ENCODE results near the gene SLC39A11.

- TF ChIP-seq CTCF (IDR thresholded peaks at IDR 0.05; ENCODE audit: insufficient read depth, low read length): no peak
- TF ChIP-seq POLR2AphosphoS5 (IDR thresholded peaks at IDR 0.05; ENCODE audit: low read depth): no peak
- TF ChIP-seq SPI1 (IDR thresholded peaks at IDR 0.05; ENCODE audit: borderline replicate concordance, low read depth): no peak
- TF ChIP-seq REST (IDR thresholded peaks at IDR 0.05; ENCODE audit: insufficient replicate concordance, low read depth): no peak
- no peak for TF ChIP-seq GABPA (IDR thresholded peaks at IDR 0.05; ENCODE audit: low read depth)
Observed at GRCh38 chr17:72906306-72906705, 186.2 kb downstream of the SLC39A11 start.

All from HL-60 (cell line).